ENCODE measurements around the gene ZNHIT1. TPM values are rescaled to one million over a fixed set of nuclear protein-coding genes. Genes with fewer than 3 reads are reported as not detected.

The ZNHIT1 gene
- total RNA-seq, 4 donors from 2014 or later = 60.6 to 86.7 (median 77.6) TPM

DNA sequence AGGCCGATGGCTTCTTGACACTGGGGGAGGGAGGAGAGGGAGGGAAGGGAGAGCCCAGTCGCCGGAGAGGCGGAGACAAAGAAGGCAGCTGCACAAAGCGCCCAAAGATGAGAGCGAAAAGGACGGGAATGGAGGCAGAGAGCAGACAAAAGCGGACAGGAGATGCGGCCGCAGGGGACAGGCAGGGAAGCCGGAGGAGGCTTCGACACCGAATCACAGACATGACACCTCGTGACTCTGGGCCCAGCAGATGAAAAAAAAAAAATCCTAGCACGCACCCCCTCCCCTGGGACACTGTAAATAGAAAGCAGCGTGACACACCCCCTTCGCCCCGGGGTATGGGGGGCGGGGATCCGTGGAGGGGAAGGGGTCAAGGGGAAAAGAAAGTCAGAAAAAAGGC lies 38.8 kb upstream of the ZNHIT1 start:
- DNase-seq (ENCODE audit: extremely low spot score) = no peak
- TF ChIP-seq POLR2A (IDR thresholded peaks at IDR 0.05; ENCODE audit: low read depth) (no peak), EP300 (IDR thresholded peaks at IDR 0.05) (no peak), POLR2AphosphoS5 (IDR thresholded peaks at IDR 0.05) (no peak)
- TF ChIP-seq, protein P1, sequence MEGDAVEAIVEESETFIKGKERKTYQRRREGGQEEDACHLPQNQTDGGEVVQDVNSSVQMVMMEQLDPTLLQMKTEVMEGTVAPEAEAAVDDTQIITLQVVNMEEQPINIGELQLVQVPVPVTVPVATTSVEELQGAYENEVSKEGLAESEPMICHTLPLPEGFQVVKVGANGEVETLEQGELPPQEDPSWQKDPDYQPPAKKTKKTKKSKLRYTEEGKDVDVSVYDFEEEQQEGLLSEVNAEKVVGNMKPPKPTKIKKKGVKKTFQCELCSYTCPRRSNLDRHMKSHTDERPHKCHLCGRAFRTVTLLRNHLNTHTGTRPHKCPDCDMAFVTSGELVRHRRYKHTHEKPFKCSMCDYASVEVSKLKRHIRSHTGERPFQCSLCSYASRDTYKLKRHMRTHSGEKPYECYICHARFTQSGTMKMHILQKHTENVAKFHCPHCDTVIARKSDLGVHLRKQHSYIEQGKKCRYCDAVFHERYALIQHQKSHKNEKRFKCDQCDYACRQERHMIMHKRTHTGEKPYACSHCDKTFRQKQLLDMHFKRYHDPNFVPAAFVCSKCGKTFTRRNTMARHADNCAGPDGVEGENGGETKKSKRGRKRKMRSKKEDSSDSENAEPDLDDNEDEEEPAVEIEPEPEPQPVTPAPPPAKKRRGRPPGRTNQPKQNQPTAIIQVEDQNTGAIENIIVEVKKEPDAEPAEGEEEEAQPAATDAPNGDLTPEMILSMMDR (IDR thresholded peaks at IDR 0.05) = no peak
- H3K27ac ChIP-seq (replicated peaks in 1 of 4) = no peak overlapping the region
- peak overlapping the region in 1 of 4 donors; percentile 14 for H3K4me3 ChIP-seq
- no peaks in the 10 kb centered on the region for H3K36me3 ChIP-seq
- WGBS = 3% methylated on average over 20 of the region's 20 CpGs
- peaks cover 10 to 25% (median 21%) of the 10 kb centered on the region in 4 donors for H3K4me1 ChIP-seq
- H3K9me3 ChIP-seq = no peaks in the 10 kb centered on the region
- intact Hi-C loops (cut with DNase I) = no loop called here
- peaks cover 10 to 99% (median 68%) of the 10 kb centered on the region in 4 donors for H3K27me3 ChIP-seq

DNA sequence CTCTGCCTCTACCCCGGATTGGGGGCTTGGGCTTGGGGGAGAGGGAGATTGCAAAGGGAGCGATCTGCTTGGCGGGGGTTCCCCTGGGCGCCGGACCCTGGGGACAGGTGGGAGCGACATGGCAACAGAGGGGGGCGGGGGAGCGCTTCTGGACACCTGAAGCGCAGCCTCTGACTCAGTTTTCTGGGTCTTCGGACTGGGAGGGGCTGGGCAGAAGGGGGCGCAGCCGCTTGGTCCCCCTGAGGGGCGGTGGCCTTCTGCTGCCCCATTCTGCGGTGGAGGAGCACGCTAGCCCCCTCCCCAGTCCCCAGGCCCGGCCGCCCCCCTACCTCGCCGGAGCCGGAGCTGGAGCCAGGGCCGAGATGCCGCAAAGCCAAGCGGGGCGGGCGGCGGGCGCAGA lies 38.3 kb upstream of the ZNHIT1 start:
- H3K4me1 ChIP-seq = peaks cover 6 to 20% (median 17%) of the 10 kb centered on the region in 4 donors
- intact Hi-C loops (cut with DNase I) = no loop called here
- peak overlapping the region in 1 of 4 donors; percentile 14 for H3K4me3 ChIP-seq

DNA sequence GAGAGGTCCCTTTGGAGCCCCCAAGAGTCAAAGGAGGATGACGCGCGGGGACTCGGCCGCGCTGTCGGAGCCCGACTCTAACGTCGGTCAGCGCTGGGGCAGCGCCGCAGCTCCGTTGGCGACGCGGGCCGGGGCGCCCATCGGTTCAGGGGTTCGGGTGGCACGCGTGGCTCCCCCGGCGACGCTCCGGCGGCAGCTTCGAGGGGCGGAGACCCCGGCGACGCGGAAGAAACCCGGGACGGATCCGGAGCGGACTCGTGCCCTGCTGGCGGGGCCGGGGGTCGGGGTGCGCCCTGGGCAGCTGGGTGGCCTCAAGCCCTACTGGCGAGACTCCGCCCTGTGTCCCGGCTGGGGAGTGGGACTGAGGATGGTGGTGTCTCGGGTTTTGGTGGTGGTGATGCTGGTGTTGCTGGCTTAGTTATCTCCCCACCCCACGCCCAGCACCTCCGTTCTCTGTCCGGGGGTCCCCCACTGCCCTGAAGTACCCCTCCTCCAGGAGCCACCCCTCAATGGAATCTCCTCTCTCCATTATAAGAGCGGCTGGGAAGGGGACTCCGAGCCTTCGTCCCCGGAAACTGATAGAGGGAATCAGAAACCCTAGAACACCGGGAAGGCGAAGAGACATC lies 37.7 kb upstream of the ZNHIT1 start, which contains the start of gene NAT16:
NAT16 (minus strand) TSS at position 164 of the 626 bp plus-strand sequence. CDS start 5,486 bp downstream, outside the sequence.
- intact Hi-C loops (cut with DNase I) = no loop called here
- TF ChIP-seq EP300 (IDR thresholded peaks at IDR 0.05) (no peak), POLR2A (IDR thresholded peaks at IDR 0.05; ENCODE audit: low read depth) (no peak), POLR2AphosphoS5 (IDR thresholded peaks at IDR 0.05) (no peak)
- TF ChIP-seq, protein P1 (IDR thresholded peaks at IDR 0.05) = no peak
- DNase-seq (ENCODE audit: extremely low spot score) = no peak
- H3K27me3 ChIP-seq = peaks cover 10 to 96% (median 56%) of the 10 kb centered on the region in 4 donors
- H3K9me3 ChIP-seq = no peaks in the 10 kb centered on the region
- peak within 1 kb of the TSS in 1 of 4 donors; percentile 14 for H3K4me3 ChIP-seq
- H3K4me1 ChIP-seq = peaks cover 6 to 20% (median 17%) of the 10 kb centered on the region in 4 donors
- no peaks in the 10 kb centered on the region for H3K36me3 ChIP-seq
- H3K27ac ChIP-seq (replicated peaks in 1 of 4) = no peak within 1 kb of the TSS
- 19% methylated on average over 9 of the region's 56 CpGs for WGBS

More for the DNA sequence above, 38.3 kb upstream of the ZNHIT1 start:
- Histone ChIP-seq H3K27me3 (peaks cover 10 to 99% (median 62%) of the 10 kb centered on the region in 4 donors), H3K36me3 (no peaks in the 10 kb centered on the region), H3K27ac (replicated peaks in 1 of 4) (no peak overlapping the region), H3K9me3 (no peaks in the 10 kb centered on the region)
- no peak for DNase-seq (ENCODE audit: extremely low spot score)
- WGBS = 10% methylated on average over 2 of the region's 27 CpGs
- TF ChIP-seq POLR2A (IDR thresholded peaks at IDR 0.05; ENCODE audit: low read depth) (no peak), EP300 (IDR thresholded peaks at IDR 0.05) (no peak), POLR2AphosphoS5 (IDR thresholded peaks at IDR 0.05) (no peak)
- TF ChIP-seq, protein P1 (IDR thresholded peaks at IDR 0.05) = no peak

DNA sequence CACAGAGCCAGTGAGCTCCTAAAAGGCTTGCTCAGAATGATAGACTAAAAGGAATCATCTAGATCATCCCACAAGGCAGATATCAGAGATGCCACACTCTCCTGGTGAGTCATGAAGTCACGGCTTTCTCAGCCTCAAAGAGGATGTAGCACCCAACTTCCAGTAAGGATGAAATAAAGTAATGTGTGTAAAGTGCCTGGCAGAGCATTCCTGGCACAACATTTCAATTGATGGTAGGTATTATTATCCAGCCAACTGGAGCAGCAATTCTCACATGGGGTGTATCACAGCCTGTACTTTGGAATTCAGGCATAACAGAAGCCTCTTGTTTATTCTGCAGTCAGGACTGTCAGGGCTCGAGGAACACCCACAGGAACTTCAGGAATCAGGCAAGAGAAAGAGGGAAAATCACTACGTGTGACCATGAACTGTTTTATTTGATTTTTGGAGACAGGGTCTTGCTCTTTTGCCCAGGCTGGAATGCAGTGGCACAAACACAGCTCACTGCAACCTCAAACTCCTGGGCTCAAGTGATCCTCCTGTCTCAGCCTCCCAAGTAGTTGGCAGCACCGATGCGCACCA lies 32.6 kb upstream of the ZNHIT1 start:
- no peak overlapping the region for H3K27ac ChIP-seq (replicated peaks in 1 of 4)
- H3K4me3 ChIP-seq = no peak overlapping the region
- intact Hi-C loops (cut with DNase I) = no loop called here
- TF ChIP-seq EP300 (IDR thresholded peaks at IDR 0.05) (no peak), POLR2A (IDR thresholded peaks at IDR 0.05; ENCODE audit: low read depth) (no peak)
- TF ChIP-seq, protein P1 (IDR thresholded peaks at IDR 0.05) = no peak
- H3K27me3 ChIP-seq = peaks cover 2 to 69% (median 14%) of the 10 kb centered on the region in 4 donors
- H3K36me3 ChIP-seq = no peaks in the 10 kb centered on the region
- H3K9me3 ChIP-seq = no peaks in the 10 kb centered on the region
- 54% methylated on average over 5 of the region's 5 CpGs for WGBS
- no peak for DNase-seq (ENCODE audit: extremely low spot score)
- H3K4me1 ChIP-seq = peaks cover 0 to 4% (median under 1%) of the 10 kb centered on the region in 4 donors
